ENCODE data around the gene CDC42BPB.

Gene CDC42BPB

GRCh38 chr14:103072595-103073366 lies 15.4 kb upstream of the CDC42BPB start:
- peak overlapping the region; percentile 83 for H2AK5ac ChIP-seq (ENCODE audit: low read depth, low read length)
- no CpG with 5 or more reads among the region's 21 CpGs for WGBS, 2 donors (ENCODE audit: extremely low coverage in 2 of 2, insufficient read length in 2 of 2, insufficient replicate concordance in 1 of 2)
- H3K79me1 ChIP-seq (ENCODE audit: low read depth, low read length), result no peaks in the 10 kb centered on the region
- H3K36me3 ChIP-seq (replicated peaks in 1 of 2; ENCODE audit: control insufficient read depth in 2 of 2, insufficient read depth in 2 of 2, low read length in 2 of 2), result no peaks in the 10 kb centered on the region
- H4K91ac ChIP-seq (ENCODE audit: low read depth, low read length, poor library complexity), result no peak overlapping the region
- H3K4me1 ChIP-seq (ENCODE audit: control insufficient read depth in 2 of 2, insufficient read depth in 1 of 2, low read depth in 1 of 2, low read length in 2 of 2), result peaks cover 9 to 17% of the 10 kb centered on the region in 2 donors
- no peak overlapping the region for H2AFZ ChIP-seq (ENCODE audit: low read length)
- H3K14ac ChIP-seq (ENCODE audit: low read length), result no peak overlapping the region
- DNase-seq (ENCODE audit: low spot score), result no peak
- H2BK12ac ChIP-seq (ENCODE audit: low read length), result peak overlapping the region; percentile 46
- H3K18ac ChIP-seq (ENCODE audit: low read length), result peak overlapping the region; percentile 13
- no peak overlapping the region for H2BK120ac ChIP-seq (ENCODE audit: low read depth, low read length)
- peaks cover 0 to 43% (median 7%) of the 10 kb centered on the region in 3 experiments for H3K27me3 ChIP-seq (ENCODE audit: control insufficient read depth in 3 of 3, insufficient read depth in 3 of 3, low read depth in 1 of 3, low read length in 3 of 3)
- no peak overlapping the region for H3K23ac ChIP-seq (ENCODE audit: low read depth, low read length, poor library complexity)
- peaks cover 0 to 1% of the 10 kb centered on the region in 2 donors for H3K9me3 ChIP-seq (replicated peaks in 1 of 2; ENCODE audit: control insufficient read depth in 2 of 2, insufficient read depth in 1 of 2, low read depth in 1 of 2, low read length in 2 of 2)
- H3K27ac ChIP-seq (replicated peaks; ENCODE audit: low read length), result no peak overlapping the region
- no peak overlapping the region for H3K9ac ChIP-seq (ENCODE audit: low read depth, low read length, poor library complexity)
- no peak overlapping the region for H2BK5ac ChIP-seq (ENCODE audit: low read length)
- no peak overlapping the region for H4K8ac ChIP-seq (ENCODE audit: low read depth, low read length)
- H3K4me2 ChIP-seq (ENCODE audit: insufficient read depth, low read length, poor library complexity, severe bottlenecking), result no peak overlapping the region
- peak overlapping the region; percentile 88 for H2BK15ac ChIP-seq (ENCODE audit: low read length)
- no peak overlapping the region for H3K4me3 ChIP-seq (ENCODE audit: low read length in 2 of 2)
- H3K4ac ChIP-seq (ENCODE audit: low read length), result no peak overlapping the region

DNA sequence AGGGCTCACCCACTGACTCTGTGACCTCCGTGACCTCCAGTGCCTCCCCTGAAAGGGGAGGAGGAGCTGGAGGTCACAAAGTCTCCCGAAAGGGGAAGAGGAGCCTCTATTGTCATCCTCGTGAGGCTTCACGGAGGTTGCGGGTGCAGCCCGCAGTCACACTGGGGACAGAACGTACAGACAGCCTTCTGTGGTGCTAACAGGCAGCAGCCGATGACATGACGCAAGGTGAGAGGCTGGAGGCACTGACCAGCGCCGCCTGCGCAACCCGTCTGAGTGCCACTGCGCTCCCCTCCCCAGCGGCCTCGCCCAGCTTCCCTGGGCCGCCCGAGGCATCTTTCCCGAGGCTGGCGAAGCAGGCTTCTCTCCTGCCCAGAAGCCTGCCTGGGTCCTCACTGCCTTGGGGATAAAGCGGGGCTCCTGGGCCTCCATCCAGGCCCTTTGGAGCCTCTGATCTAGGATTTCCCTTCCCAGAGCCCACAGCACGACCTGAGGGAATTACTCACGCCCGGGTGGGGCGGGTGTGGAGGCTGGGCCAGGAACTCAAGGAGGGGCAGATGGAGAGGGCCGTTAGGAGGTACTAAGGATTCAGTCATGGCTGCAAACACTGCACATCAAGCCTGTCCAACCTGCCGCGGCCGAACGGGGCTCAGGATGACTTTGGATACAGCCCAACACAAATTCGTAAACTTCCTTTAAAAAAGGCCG lies 14.3 kb upstream of the CDC42BPB start:
- H3K9ac ChIP-seq (ENCODE audit: low read depth, low read length, poor library complexity), result peak overlapping the region; percentile 60
- H3K27ac ChIP-seq (replicated peaks; ENCODE audit: low read length), result peak overlapping the region; percentile 19
- no peak overlapping the region for H3K4me3 ChIP-seq (ENCODE audit: low read length in 2 of 2)
- no peaks in the 10 kb centered on the region for H3K36me3 ChIP-seq (replicated peaks in 1 of 2; ENCODE audit: control insufficient read depth in 2 of 2, insufficient read depth in 2 of 2, low read length in 2 of 2)
- H4K8ac ChIP-seq (ENCODE audit: low read depth, low read length), result peak overlapping the region; percentile 92
- H2AK5ac ChIP-seq (ENCODE audit: low read depth, low read length), result peak overlapping the region; percentile 8
- H3K23ac ChIP-seq (ENCODE audit: low read depth, low read length, poor library complexity), result peak overlapping the region; percentile 91
- H3K79me1 ChIP-seq (ENCODE audit: low read depth, low read length), result no peaks in the 10 kb centered on the region
- peaks cover 0 to 43% (median 7%) of the 10 kb centered on the region in 3 experiments for H3K27me3 ChIP-seq (ENCODE audit: control insufficient read depth in 3 of 3, insufficient read depth in 3 of 3, low read depth in 1 of 3, low read length in 3 of 3)
- H2BK15ac ChIP-seq (ENCODE audit: low read length), result peak overlapping the region; percentile 96
- H4K91ac ChIP-seq (ENCODE audit: low read depth, low read length, poor library complexity), result peak overlapping the region; percentile 72
- H3K9me3 ChIP-seq (replicated peaks in 1 of 2; ENCODE audit: control insufficient read depth in 2 of 2, insufficient read depth in 1 of 2, low read depth in 1 of 2, low read length in 2 of 2), result peaks cover 0 to 1% of the 10 kb centered on the region in 2 donors
- peak overlapping the region; percentile 69 for H3K4ac ChIP-seq (ENCODE audit: low read length)
- no peak for DNase-seq (ENCODE audit: low spot score)
- WGBS, 2 donors (ENCODE audit: extremely low coverage in 2 of 2, insufficient read length in 2 of 2, insufficient replicate concordance in 1 of 2), result no CpG with 5 or more reads among the region's 32 CpGs
- peak overlapping the region; percentile 94 for H2BK12ac ChIP-seq (ENCODE audit: low read length)
- H2AFZ ChIP-seq (ENCODE audit: low read length), result peak overlapping the region; percentile 56
- peak overlapping the region; percentile 83 for H3K18ac ChIP-seq (ENCODE audit: low read length)
- no peak overlapping the region for H2BK5ac ChIP-seq (ENCODE audit: low read length)
- H2BK120ac ChIP-seq (ENCODE audit: low read depth, low read length), result no peak overlapping the region
- H3K14ac ChIP-seq (ENCODE audit: low read length), result peak overlapping the region; percentile 71
- no peak overlapping the region for H3K4me2 ChIP-seq (ENCODE audit: insufficient read depth, low read length, poor library complexity, severe bottlenecking)
- peaks cover 9 to 17% of the 10 kb centered on the region in 2 donors for H3K4me1 ChIP-seq (ENCODE audit: control insufficient read depth in 2 of 2, insufficient read depth in 1 of 2, low read depth in 1 of 2, low read length in 2 of 2)

- DNase-seq (ENCODE audit: low spot score), result no peak
- peak overlapping the region; percentile 94 for H2BK12ac ChIP-seq (ENCODE audit: low read length)
- peak overlapping the region; percentile 25 for H3K23ac ChIP-seq (ENCODE audit: low read depth, low read length, poor library complexity)
- H2AFZ ChIP-seq (ENCODE audit: low read length), result peak overlapping the region; percentile 56
- H4K91ac ChIP-seq (ENCODE audit: low read depth, low read length, poor library complexity), result peak overlapping the region; percentile 24
- WGBS, 2 donors (ENCODE audit: extremely low coverage in 2 of 2, insufficient read length in 2 of 2, insufficient replicate concordance in 1 of 2), result no CpG with 5 or more reads among the region's 21 CpGs
- no peak overlapping the region for H4K8ac ChIP-seq (ENCODE audit: low read depth, low read length)
- H3K9ac ChIP-seq (ENCODE audit: low read depth, low read length, poor library complexity), result peak overlapping the region; percentile 70
- peak overlapping the region; percentile 96 for H2AK5ac ChIP-seq (ENCODE audit: low read depth, low read length)
- H3K18ac ChIP-seq (ENCODE audit: low read length), result peak overlapping the region; percentile 72
- H3K27me3 ChIP-seq (ENCODE audit: control insufficient read depth in 3 of 3, insufficient read depth in 3 of 3, low read depth in 1 of 3, low read length in 3 of 3), result peaks cover 0 to 43% (median 7%) of the 10 kb centered on the region in 3 experiments
- H3K9me3 ChIP-seq (replicated peaks in 1 of 2; ENCODE audit: control insufficient read depth in 2 of 2, insufficient read depth in 1 of 2, low read depth in 1 of 2, low read length in 2 of 2), result peaks cover 0 to 1% of the 10 kb centered on the region in 2 donors
- peak overlapping the region; percentile 19 for H3K27ac ChIP-seq (replicated peaks; ENCODE audit: low read length)
- H3K36me3 ChIP-seq (replicated peaks in 1 of 2; ENCODE audit: control insufficient read depth in 2 of 2, insufficient read depth in 2 of 2, low read length in 2 of 2), result no peaks in the 10 kb centered on the region
- no peak overlapping the region for H3K4me3 ChIP-seq (ENCODE audit: low read length in 2 of 2)
- peaks cover 9 to 17% of the 10 kb centered on the region in 2 donors for H3K4me1 ChIP-seq (ENCODE audit: control insufficient read depth in 2 of 2, insufficient read depth in 1 of 2, low read depth in 1 of 2, low read length in 2 of 2)
- H3K14ac ChIP-seq (ENCODE audit: low read length), result peak overlapping the region; percentile 25
- no peak overlapping the region for H2BK5ac ChIP-seq (ENCODE audit: low read length)
- H3K4me2 ChIP-seq (ENCODE audit: insufficient read depth, low read length, poor library complexity, severe bottlenecking), result no peak overlapping the region
- no peak overlapping the region for H2BK120ac ChIP-seq (ENCODE audit: low read depth, low read length)
- H3K4ac ChIP-seq (ENCODE audit: low read length), result peak overlapping the region; percentile 69
- H3K79me1 ChIP-seq (ENCODE audit: low read depth, low read length), result no peaks in the 10 kb centered on the region
- peak overlapping the region; percentile 96 for H2BK15ac ChIP-seq (ENCODE audit: low read length)
These were observed 13.7 kb upstream of the CDC42BPB start for GRCh38 chr14:103070971-103071542.

Data from neuronal stem cell (in vitro differentiated cells).